Chondrocyte (in vitro differentiated cells): Measurements from ENCODE around the gene SYTL1. TPM values are rescaled to one million over a fixed set of nuclear protein-coding genes. Genes with fewer than 3 reads are reported as not detected.

ENCODE experiments used
- DNase-seq: peaks from one replicate; pipeline ENCODE4 v3.0.0; 2021; ENCODE audit warnings: mixed read lengths, low spot score
- H3K27ac Mint-ChIP-seq: one replicate; pipeline ENCODE4 v1.8.0; 2021; ENCODE audit warnings: mild to moderate bottlenecking, moderate library complexity, mixed read lengths; ENCODE audit not compliant: unreplicated experiment
- H3K27me3 Mint-ChIP-seq: 2 replicates; pipeline ENCODE4 v1.8.0; 2021; ENCODE audit warnings: low read depth, mixed read lengths
- H3K36me3 Mint-ChIP-seq: 2 replicates; pipeline ENCODE4 v1.8.0; 2021; ENCODE audit warnings: low read depth, mixed read lengths
- H3K4me1 Mint-ChIP-seq: 2 replicates; pipeline ENCODE4 v1.8.0; 2021; ENCODE audit warnings: low read depth, mild to moderate bottlenecking, mixed read lengths
- H3K4me3 Mint-ChIP-seq: one replicate; pipeline ENCODE4 v1.8.0; 2021; ENCODE audit warnings: mild to moderate bottlenecking, moderate library complexity, mixed read lengths; ENCODE audit not compliant: unreplicated experiment
- H3K9me3 Mint-ChIP-seq: 2 replicates; pipeline ENCODE4 v1.8.0; 2021; ENCODE audit warnings: low read depth, mixed read lengths
- total RNA-seq: library from RNA; stranded (reverse); gene quantifications from 3 replicates; pipeline ENCODE4 v1.2.1, GENCODE V29; 2021
- TF ChIP-seq, protein P1 (sequence below): fragments of 200-600 bp; sonication (generic); IDR thresholded peaks from 2 replicates; pipeline ENCODE4 v1.5.0; 2021; ENCODE audit warnings: antibody characterized with exemption, mild to moderate bottlenecking, moderate library complexity

SYTL1 gene
- total RNA-seq, 1 donor from 2014 or later, result 1.2 TPM

DNA sequence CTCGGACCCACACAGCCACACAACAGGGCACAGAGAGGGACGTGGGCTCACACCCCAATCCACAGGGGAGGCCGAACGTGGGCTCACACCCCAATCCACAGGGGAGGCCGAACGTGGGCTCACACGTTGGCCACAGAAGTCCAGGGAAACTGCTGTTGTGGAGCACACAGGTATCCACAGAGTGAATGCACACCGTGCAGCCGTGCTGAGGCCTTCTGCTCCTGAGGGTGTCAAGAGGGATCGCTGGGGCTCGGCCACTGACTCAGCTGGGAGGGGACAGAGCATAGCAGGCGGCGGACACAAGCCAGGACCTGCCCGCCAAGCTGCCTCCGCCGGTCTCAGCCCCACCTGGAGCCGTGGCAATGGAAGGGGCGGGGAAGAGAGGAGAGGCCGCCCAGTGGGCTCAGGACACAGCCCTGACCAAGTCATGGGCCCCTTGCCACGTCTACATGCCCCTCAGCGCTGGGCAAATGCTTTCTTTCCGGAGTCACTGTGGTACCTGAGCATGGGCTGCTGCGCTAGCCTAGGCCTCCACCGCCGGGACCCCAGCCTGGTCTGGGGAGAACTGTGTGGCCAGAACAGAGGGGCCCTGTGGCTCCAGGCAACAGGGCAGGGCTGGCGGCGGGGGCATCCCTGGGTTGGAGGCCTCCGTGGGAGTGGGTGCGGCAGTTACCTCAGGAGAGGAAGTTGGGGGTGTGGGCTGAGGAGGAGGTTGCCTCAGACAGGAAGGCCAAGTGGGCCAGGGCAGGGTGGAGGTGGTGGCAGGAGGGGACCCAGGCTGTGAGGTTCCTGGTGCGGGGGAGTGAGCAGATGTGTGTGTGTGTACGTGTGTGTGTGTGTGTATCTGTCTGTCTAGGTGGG lies 1.2 kb downstream of the SYTL1 start:
- TF ChIP-seq, protein P1, sequence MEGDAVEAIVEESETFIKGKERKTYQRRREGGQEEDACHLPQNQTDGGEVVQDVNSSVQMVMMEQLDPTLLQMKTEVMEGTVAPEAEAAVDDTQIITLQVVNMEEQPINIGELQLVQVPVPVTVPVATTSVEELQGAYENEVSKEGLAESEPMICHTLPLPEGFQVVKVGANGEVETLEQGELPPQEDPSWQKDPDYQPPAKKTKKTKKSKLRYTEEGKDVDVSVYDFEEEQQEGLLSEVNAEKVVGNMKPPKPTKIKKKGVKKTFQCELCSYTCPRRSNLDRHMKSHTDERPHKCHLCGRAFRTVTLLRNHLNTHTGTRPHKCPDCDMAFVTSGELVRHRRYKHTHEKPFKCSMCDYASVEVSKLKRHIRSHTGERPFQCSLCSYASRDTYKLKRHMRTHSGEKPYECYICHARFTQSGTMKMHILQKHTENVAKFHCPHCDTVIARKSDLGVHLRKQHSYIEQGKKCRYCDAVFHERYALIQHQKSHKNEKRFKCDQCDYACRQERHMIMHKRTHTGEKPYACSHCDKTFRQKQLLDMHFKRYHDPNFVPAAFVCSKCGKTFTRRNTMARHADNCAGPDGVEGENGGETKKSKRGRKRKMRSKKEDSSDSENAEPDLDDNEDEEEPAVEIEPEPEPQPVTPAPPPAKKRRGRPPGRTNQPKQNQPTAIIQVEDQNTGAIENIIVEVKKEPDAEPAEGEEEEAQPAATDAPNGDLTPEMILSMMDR, result no peak
- Mint-ChIP-seq H3K9me3 (no peaks in the 10 kb centered on the region), H3K4me3 (no peak overlapping the region), H3K36me3 (no peaks in the 10 kb centered on the region), H3K4me1 (peaks cover 29% of the 10 kb centered on the region), H3K27ac (no peak overlapping the region), H3K27me3 (no peaks in the 10 kb centered on the region)
- DNase-seq, result no peak

DNA sequence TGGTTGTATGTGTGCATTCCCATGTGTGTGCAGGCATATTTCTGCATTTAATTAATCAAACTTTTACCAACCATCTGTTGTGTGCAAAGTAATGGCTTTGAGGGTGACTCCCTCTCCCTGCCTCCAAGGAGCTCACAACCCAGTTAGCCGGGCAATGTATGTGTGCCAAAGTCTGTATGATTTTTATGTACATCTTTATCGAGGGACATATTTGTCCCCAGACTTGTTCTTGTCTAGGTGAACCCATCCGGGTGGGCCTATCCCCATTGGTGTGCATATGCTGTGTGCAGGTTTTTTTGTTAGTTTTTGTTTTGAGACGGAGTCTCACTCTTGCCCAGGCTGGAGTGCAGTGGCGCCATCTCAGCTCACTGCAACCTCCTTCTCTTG lies 1.8 kb downstream of the SYTL1 start:
- no peak overlapping the region for H3K27ac Mint-ChIP-seq
- TF ChIP-seq, protein P1, result no peak
- no peak for DNase-seq
- H3K36me3 Mint-ChIP-seq, result no peaks in the 10 kb centered on the region
- no peak overlapping the region for H3K4me3 Mint-ChIP-seq
- H3K4me1 Mint-ChIP-seq, result peaks cover 29% of the 10 kb centered on the region
- H3K9me3 Mint-ChIP-seq, result no peaks in the 10 kb centered on the region
- H3K27me3 Mint-ChIP-seq, result no peaks in the 10 kb centered on the region

DNA sequence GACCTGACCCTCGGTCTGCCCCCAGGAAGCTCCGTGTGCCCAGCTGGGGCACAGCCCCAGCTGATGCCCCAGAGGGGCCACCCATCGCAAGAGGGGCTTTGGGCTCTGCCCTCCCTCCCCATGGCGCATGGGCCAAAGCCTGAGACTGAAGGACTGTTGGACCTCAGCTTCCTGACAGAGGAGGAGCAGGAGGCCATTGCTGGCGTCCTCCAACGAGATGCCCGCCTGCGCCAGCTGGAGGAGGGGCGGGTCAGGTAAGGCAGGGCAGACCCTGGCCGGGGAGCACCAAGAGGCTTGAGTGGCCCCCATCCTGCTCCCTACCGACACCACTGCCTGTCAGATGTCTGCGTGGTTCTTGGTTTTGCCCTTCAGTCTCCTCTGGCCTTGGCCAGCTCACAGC lies 3.5 kb downstream of the SYTL1 start:
- no peak overlapping the region for H3K4me3 Mint-ChIP-seq
- no peaks in the 10 kb centered on the region for H3K9me3 Mint-ChIP-seq
- H3K36me3 Mint-ChIP-seq, result no peaks in the 10 kb centered on the region
- TF ChIP-seq, protein P1, result no peak
- H3K27me3 Mint-ChIP-seq, result no peaks in the 10 kb centered on the region
- H3K4me1 Mint-ChIP-seq, result peaks cover 20% of the 10 kb centered on the region
- no peak for DNase-seq
- no peak overlapping the region for H3K27ac Mint-ChIP-seq

DNA sequence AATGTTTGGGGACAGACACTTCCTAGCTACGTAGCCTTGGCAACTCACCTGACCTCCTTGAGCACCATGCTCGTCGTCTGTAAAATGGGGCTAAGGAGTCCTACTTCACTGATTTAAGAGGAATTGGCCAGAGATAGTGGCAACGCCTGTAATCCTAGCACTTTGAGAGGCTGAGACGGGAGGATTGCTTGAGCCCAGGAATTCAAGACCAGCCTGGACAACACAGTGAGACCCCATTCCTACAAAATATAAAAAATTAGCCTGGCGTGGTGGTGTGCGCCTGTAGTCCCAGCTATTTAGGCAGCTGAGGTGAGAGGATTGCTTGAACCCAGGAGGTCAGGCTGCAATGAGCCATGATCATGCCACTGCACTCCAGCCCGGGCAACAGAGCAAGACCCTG lies 4.5 kb downstream of the SYTL1 start:
- TF ChIP-seq, protein P1, result no peak
- no peaks in the 10 kb centered on the region for H3K9me3 Mint-ChIP-seq
- H3K4me1 Mint-ChIP-seq, result peaks cover 14% of the 10 kb centered on the region
- no peaks in the 10 kb centered on the region for H3K36me3 Mint-ChIP-seq
- DNase-seq, result no peak
- no peak overlapping the region for H3K4me3 Mint-ChIP-seq
- no peak overlapping the region for H3K27ac Mint-ChIP-seq
- no peaks in the 10 kb centered on the region for H3K27me3 Mint-ChIP-seq

DNA sequence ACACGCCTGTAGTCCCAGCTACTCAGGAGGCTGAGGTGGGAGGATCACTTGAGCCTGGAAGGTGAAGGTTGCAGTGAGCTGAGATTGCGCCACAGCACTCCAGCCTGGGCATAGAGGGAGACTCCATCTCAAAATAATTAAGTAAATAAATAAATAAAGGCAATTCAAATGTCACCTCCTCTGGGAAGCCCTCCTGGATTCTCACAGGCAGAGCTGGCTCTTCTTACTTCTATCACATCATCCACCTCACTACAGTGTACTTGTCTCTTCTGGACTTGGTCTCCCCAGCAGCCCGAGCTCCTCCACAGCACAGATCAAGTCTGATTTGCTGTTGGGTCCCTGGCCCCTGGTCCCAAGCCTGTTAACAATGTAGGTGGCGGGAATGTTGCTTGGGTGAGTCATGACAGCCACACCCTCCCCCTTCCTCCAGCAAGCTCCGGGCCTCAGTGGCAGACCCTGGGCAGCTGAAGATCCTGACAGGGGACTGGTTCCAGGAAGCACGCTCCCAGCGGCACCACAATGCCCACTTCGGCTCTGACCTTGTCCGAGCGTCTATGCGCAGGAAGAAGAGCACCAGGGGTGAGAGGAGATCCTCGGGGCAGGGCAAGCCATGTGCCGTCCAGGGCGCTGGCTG lies 5.3 kb downstream of the SYTL1 start:
- TF ChIP-seq, protein P1, result no peak
- Mint-ChIP-seq H3K9me3 (no peaks in the 10 kb centered on the region), H3K36me3 (no peaks in the 10 kb centered on the region), H3K27me3 (no peaks in the 10 kb centered on the region), H3K4me3 (no peak overlapping the region), H3K4me1 (peaks cover 12% of the 10 kb centered on the region), H3K27ac (no peak overlapping the region)
- DNase-seq, result no peak
